Gastroesophageal sphincter (tissue), 4 donors: ENCODE data around the gene CTNNA1. TPM values are rescaled to one million over a fixed set of nuclear protein-coding genes. Genes with fewer than 3 reads are reported as not detected.
"Not testable (repeated sequence)": the region's sequence is repeated elsewhere in the genome, so short reads cannot be mapped to it uniquely, and the experiment has no call there.

Experiments used
- ATAC-seq: fragments of 150-250 bp; one replicate; pipeline ENCODE4 v1.9.1; 2016; ENCODE audit warnings: mild to moderate bottlenecking, moderate library complexity
- H3K27ac ChIP-seq, 4 donors: fragments of 200-600 bp; sonication (generic) in 3 of 4; 1 replicate in 3 of 4; 2 replicates in 1 of 4; pipeline ENCODE4 v1.5.1; 2016 to 2019
- H3K27me3 ChIP-seq: fragments of 200-600 bp; sonication (generic); one replicate; pipeline ENCODE4 v1.5.1; 2019
- H3K36me3 ChIP-seq, 2 donors: fragments of 200-600 bp; sonication (generic); one replicate each; pipeline ENCODE4 v1.5.1; 2019; ENCODE audit warnings: control low read depth in 1 of 2
- H3K4me1 ChIP-seq, 3 donors: fragments of 200-600 bp; sonication (generic); 1 replicate in 2 of 3; 2 replicates in 1 of 3; pipeline ENCODE4 v1.5.1; 2016 to 2019; ENCODE audit warnings: control low read depth in 2 of 3
- H3K4me3 ChIP-seq, 2 donors: fragments of 200-600 bp; sonication (generic); one replicate each; pipeline ENCODE4 v1.5.1; 2019; ENCODE audit warnings: mild to moderate bottlenecking in 1 of 2, moderate library complexity in 1 of 2
- H3K9me3 ChIP-seq, 3 donors: fragments of 200-600 bp; sonication (generic); one replicate each; pipeline ENCODE4 v1.5.1; 2017 to 2019; ENCODE audit warnings: control low read depth in 2 of 3
- CTCF ChIP-seq, 4 experiments: fragments of 200-600 bp in 2 of 4; fragments of 450-650 bp in 2 of 4; sonication (generic) in 1 of 4; IDR thresholded peaks; one replicate each; pipeline ENCODE4 v1.5.1; 2017 to 2019; ENCODE audit warnings: antibody characterized with exemption in 4 of 4, mild to moderate bottlenecking in 2 of 4, moderate library complexity in 2 of 4
- EP300 ChIP-seq: sonication (generic); formaldehyde crosslinking; IDR thresholded peaks from one replicate; pipeline ENCODE4 v1.6.1; 2017; ENCODE audit warnings: antibody characterized with exemption, mild to moderate bottlenecking
- POLR2A ChIP-seq, 2 donors: fragments of 450-650 bp; IDR thresholded peaks; one replicate each; pipeline ENCODE4 v1.6.1; 2017; ENCODE audit warnings: antibody characterized with exemption in 2 of 2, mild to moderate bottlenecking in 2 of 2, moderate library complexity in 1 of 2
- POLR2AphosphoS5 ChIP-seq: sonication (generic); formaldehyde crosslinking; IDR thresholded peaks from one replicate; pipeline ENCODE4 v1.6.1; 2017; ENCODE audit warnings: antibody characterized with exemption
- WGBS, 2 donors: methylation state at CpG; one replicate each; pipeline ENCODE4 v1.1.5; 2018; ENCODE audit warnings: low coverage in 1 of 2; 5-methylcytosine and 5-hydroxymethylcytosine counted together
- total RNA-seq, 4 donors: library from RNA; depleted of rRNA; stranded (reverse); fragments of >200 nt; gene quantifications; one replicate each; pipeline ENCODE4 v1.1.0, GENCODE V29; 2016

CTNNA1 gene
- total RNA-seq, 4 donors from 2014 or later = 289 to 425 (median 365) TPM

- Histone ChIP-seq H3K4me3 (no peak overlapping the region), H3K9me3 (no peaks in the 10 kb centered on the region), H3K27me3 (no peaks in the 10 kb centered on the region), H3K36me3 (no peaks in the 10 kb centered on the region), H3K4me1 (no peaks in the 10 kb centered on the region), H3K27ac (no peak overlapping the region)
- 66 to 96% methylated on average over 3 to 4 of the region's 4 CpGs for WGBS, 2 donors
- ATAC-seq = no peak
- TF ChIP-seq CTCF (IDR thresholded peaks at IDR 0.05) = no peak
- TF ChIP-seq EP300 = no peak
- no peak for TF ChIP-seq POLR2AphosphoS5
- TF ChIP-seq POLR2A (IDR thresholded peaks at IDR 0.05) = no peak
Measured at GRCh38 chr5:138738399-138738798, 14.8 kb upstream of the CTNNA1 start.

- no peak overlapping the region for H3K4me3 ChIP-seq
- 91% methylated on average over 1 of the region's 1 CpG; no CpG with 5 or more reads in 1 of the 2 donors for WGBS, 2 donors
Measured at GRCh38 chr5:138739938-138740337, 13.3 kb upstream of the CTNNA1 start.

GRCh38 chr5:138743484-138743883, 9.7 kb upstream of the CTNNA1 start:
- WGBS, 2 donors = 77 to 95% methylated on average over 4 of the region's 4 CpGs
- H3K9me3 ChIP-seq = no peaks in the 10 kb centered on the region
- no peak for ATAC-seq
- H3K4me1 ChIP-seq = no peaks in the 10 kb centered on the region
- H3K27ac ChIP-seq = no peak overlapping the region
- H3K36me3 ChIP-seq = no peaks in the 10 kb centered on the region
- H3K4me3 ChIP-seq = no peak overlapping the region
- H3K27me3 ChIP-seq = no peaks in the 10 kb centered on the region
- TF ChIP-seq POLR2A (IDR thresholded peaks at IDR 0.05) (no peak), POLR2AphosphoS5 (no peak), CTCF (IDR thresholded peaks at IDR 0.05) (no peak), EP300 (no peak)

More at GRCh38 chr5:138739938-138740337, 13.3 kb upstream of the CTNNA1 start:
- no peaks in the 10 kb centered on the region for H3K36me3 ChIP-seq
- TF ChIP-seq POLR2AphosphoS5 (no peak), EP300 (no peak), POLR2A (IDR thresholded peaks at IDR 0.05) (no peak), CTCF (IDR thresholded peaks at IDR 0.05) (no peak)
- H3K27ac ChIP-seq = no peak overlapping the region
- no peaks in the 10 kb centered on the region for H3K4me1 ChIP-seq
- no peaks in the 10 kb centered on the region for H3K27me3 ChIP-seq
- no peaks in the 10 kb centered on the region for H3K9me3 ChIP-seq
- ATAC-seq = no peak

- Histone ChIP-seq H3K9me3 (no peaks in the 10 kb centered on the region), H3K4me3 (no peak overlapping the region), H3K27ac (no peak overlapping the region), H3K36me3 (no peaks in the 10 kb centered on the region), H3K27me3 (no peaks in the 10 kb centered on the region), H3K4me1 (no peaks in the 10 kb centered on the region)
- ATAC-seq = no peak
- WGBS, 2 donors = 82 to 90% methylated on average over 3 to 5 of the region's 6 CpGs
- TF ChIP-seq CTCF (IDR thresholded peaks at IDR 0.05) (no peak), EP300 (no peak), POLR2AphosphoS5 (no peak), POLR2A (IDR thresholded peaks at IDR 0.05) (no peak)
Measured at GRCh38 chr5:138745268-138745667, 8.0 kb upstream of the CTNNA1 start.

GRCh38 chr5:138748630-138749081, 4.6 kb upstream of the CTNNA1 start:
- H3K27ac ChIP-seq = no peak overlapping the region
- TF ChIP-seq POLR2AphosphoS5 (no peak), POLR2A (IDR thresholded peaks at IDR 0.05) (no peak), CTCF (IDR thresholded peaks at IDR 0.05) (no peak), EP300 (no peak)
- peaks cover 0 to 9% (median 6%) of the 10 kb centered on the region in 3 donors for H3K4me1 ChIP-seq
- peak; percentile 16 for ATAC-seq
- no peaks in the 10 kb centered on the region for H3K36me3 ChIP-seq
- H3K4me3 ChIP-seq = no peak overlapping the region
- H3K9me3 ChIP-seq = no peaks in the 10 kb centered on the region
- no peaks in the 10 kb centered on the region for H3K27me3 ChIP-seq
- 70 to 74% methylated on average over 2 to 6 of the region's 6 CpGs for WGBS, 2 donors

GRCh38 chr5:138751344-138751743, 1.9 kb upstream of the CTNNA1 start:
- not testable (repeated sequence) for H3K27me3 ChIP-seq, H3K27ac ChIP-seq, H3K36me3 ChIP-seq, H3K9me3 ChIP-seq, H3K4me3 ChIP-seq, ATAC-seq
- 80 to 100% methylated on average over 2 of the region's 2 CpGs for WGBS, 2 donors
- peaks cover 0 to 29% (median 18%) of the 10 kb centered on the region in 3 donors for H3K4me1 ChIP-seq
